Ishikawa (cell line): ENCODE results near the gene ACTMAP.

Experiments
- CEBPB ChIP-seq: IDR thresholded peaks from 2 replicates; pipeline ENCODE4 v1.6.1; 2012
- CREB1 ChIP-seq: IDR thresholded peaks from 2 replicates; pipeline ENCODE4 v1.6.1; 2012; ENCODE audit warnings: low read depth
- EGR1 ChIP-seq: IDR thresholded peaks from 2 replicates; pipeline ENCODE4 v1.6.1; 2012
- EP300 ChIP-seq: IDR thresholded peaks from 2 replicates; pipeline ENCODE4 v1.6.1; 2012; ENCODE audit warnings: borderline replicate concordance
- FOXM1 ChIP-seq: IDR thresholded peaks from 2 replicates; pipeline ENCODE4 v1.6.1; 2012; ENCODE audit warnings: low read depth, borderline replicate concordance
- NFIC ChIP-seq: IDR thresholded peaks from 2 replicates; pipeline ENCODE4 v1.6.1; 2012
- RAD21 ChIP-seq: IDR thresholded peaks from 2 replicates; pipeline ENCODE4 v1.6.1; 2012; ENCODE audit warnings: low read depth
- TAF1 ChIP-seq: IDR thresholded peaks from 2 replicates; pipeline ENCODE4 v1.6.1; 2012; ENCODE audit warnings: low read depth, mild to moderate bottlenecking
- TCF12 ChIP-seq: IDR thresholded peaks from 2 replicates; pipeline ENCODE4 v1.6.1; 2012; ENCODE audit warnings: low read depth
- TEAD4 ChIP-seq: IDR thresholded peaks from 2 replicates; pipeline ENCODE4 v1.6.1; 2012
- YY1 ChIP-seq: IDR thresholded peaks from 2 replicates; pipeline ENCODE4 v1.6.1; 2012; ENCODE audit warnings: low read depth
- ZBTB7A ChIP-seq: IDR thresholded peaks from 2 replicates; pipeline ENCODE4 v1.6.1; 2012; ENCODE audit warnings: low read depth
- TF ChIP-seq, protein P1 (sequence below): IDR thresholded peaks from 2 replicates; pipeline ENCODE4 v1.6.1; 2012; ENCODE audit warnings: low read depth, mild to moderate bottlenecking
- TF ChIP-seq, protein P2 (sequence below): IDR thresholded peaks from 2 replicates; pipeline ENCODE4 v1.6.1; 2012
- TF ChIP-seq, protein P3 (sequence below): IDR thresholded peaks from 2 replicates; pipeline ENCODE4 v1.6.1; 2012

Gene ACTMAP

DNA sequence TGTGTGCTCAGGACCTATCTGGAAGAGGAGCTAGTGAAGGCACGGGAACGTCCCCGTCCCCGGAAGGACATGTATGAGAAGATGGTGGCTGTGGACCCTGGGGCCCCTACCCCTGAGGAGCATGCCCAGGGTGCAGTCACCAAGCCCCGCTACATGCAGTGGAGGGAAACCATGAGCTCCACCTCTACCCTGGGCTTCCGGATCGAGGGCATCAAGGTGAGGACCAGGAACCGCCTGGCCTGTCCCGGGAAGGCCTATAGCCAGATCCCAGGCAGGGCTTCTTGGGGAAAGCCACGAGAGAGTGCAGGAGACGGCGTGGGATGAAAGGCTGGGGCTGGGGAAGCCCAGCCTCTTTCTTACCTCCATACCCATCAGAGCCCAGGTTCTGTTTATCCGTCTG, 17.1 kb downstream of the ACTMAP start:
- TF ChIP-seq, protein P1, sequence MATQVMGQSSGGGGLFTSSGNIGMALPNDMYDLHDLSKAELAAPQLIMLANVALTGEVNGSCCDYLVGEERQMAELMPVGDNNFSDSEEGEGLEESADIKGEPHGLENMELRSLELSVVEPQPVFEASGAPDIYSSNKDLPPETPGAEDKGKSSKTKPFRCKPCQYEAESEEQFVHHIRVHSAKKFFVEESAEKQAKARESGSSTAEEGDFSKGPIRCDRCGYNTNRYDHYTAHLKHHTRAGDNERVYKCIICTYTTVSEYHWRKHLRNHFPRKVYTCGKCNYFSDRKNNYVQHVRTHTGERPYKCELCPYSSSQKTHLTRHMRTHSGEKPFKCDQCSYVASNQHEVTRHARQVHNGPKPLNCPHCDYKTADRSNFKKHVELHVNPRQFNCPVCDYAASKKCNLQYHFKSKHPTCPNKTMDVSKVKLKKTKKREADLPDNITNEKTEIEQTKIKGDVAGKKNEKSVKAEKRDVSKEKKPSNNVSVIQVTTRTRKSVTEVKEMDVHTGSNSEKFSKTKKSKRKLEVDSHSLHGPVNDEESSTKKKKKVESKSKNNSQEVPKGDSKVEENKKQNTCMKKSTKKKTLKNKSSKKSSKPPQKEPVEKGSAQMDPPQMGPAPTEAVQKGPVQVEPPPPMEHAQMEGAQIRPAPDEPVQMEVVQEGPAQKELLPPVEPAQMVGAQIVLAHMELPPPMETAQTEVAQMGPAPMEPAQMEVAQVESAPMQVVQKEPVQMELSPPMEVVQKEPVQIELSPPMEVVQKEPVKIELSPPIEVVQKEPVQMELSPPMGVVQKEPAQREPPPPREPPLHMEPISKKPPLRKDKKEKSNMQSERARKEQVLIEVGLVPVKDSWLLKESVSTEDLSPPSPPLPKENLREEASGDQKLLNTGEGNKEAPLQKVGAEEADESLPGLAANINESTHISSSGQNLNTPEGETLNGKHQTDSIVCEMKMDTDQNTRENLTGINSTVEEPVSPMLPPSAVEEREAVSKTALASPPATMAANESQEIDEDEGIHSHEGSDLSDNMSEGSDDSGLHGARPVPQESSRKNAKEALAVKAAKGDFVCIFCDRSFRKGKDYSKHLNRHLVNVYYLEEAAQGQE = no peak
- TF ChIP-seq CREB1 (no peak), ZBTB7A (no peak), NFIC (no peak), CEBPB (no peak)
- TF ChIP-seq, protein P2, sequence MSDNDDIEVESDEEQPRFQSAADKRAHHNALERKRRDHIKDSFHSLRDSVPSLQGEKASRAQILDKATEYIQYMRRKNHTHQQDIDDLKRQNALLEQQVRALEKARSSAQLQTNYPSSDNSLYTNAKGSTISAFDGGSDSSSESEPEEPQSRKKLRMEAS = no peak

DNA sequence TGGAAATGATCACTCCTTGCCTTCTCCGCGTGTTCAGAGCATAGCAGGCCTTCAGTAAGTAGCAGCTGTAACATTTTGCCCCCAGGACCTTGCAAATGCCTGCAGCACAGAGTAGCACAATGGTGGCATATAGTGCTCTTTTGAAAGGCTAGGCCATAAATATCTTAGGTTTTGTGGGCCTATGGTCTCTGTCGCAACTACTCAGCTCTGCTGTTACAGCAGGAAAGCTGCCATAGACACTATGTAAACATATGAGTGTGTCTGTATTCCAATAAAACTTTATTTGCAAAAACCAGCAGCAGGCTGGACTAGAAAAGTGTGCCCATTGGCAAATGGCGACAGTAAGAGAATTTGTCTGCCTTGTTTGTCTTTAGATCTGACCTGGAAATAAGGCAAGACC, 24.0 kb downstream of the ACTMAP start:
- TF ChIP-seq FOXM1 (no peak), ZBTB7A (no peak), NFIC (no peak), RAD21 (no peak), YY1 (no peak), TAF1 (no peak), TEAD4 (no peak), EP300 (no peak), TCF12 (no peak), CEBPB (no peak), CREB1 (no peak), EGR1 (no peak)
- TF ChIP-seq, protein P1 = no peak
- TF ChIP-seq, protein P3, sequence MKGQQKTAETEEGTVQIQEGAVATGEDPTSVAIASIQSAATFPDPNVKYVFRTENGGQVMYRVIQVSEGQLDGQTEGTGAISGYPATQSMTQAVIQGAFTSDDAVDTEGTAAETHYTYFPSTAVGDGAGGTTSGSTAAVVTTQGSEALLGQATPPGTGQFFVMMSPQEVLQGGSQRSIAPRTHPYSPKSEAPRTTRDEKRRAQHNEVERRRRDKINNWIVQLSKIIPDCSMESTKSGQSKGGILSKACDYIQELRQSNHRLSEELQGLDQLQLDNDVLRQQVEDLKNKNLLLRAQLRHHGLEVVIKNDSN = no peak
- TF ChIP-seq, protein P2 = no peak

DNA sequence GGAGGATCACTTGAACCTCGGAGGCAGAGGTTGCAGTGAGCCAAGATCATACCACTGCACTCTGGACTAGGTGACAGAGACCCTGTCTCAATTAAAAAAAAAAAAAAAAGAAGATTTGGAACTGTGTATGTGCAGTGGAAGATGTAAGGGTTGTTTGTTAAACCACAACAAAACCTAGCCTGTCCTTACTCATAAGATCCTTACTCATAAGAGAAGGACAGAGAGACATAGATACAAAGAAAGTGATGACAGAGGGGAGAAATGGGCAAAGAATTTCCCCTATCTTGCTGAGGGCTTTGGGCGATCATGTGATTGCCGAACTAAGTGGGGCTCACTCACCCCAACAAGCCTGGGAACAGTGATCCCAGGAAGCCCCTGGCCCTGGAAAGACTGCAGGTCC, 25.4 kb downstream of the ACTMAP start:
- TF ChIP-seq CEBPB (no peak), EP300 (no peak), ZBTB7A (no peak), EGR1 (no peak), RAD21 (no peak), TEAD4 (no peak), FOXM1 (no peak), CREB1 (no peak), NFIC (no peak), TAF1 (no peak)
- TF ChIP-seq, protein P2 = no peak
- TF ChIP-seq, protein P3 = no peak

DNA sequence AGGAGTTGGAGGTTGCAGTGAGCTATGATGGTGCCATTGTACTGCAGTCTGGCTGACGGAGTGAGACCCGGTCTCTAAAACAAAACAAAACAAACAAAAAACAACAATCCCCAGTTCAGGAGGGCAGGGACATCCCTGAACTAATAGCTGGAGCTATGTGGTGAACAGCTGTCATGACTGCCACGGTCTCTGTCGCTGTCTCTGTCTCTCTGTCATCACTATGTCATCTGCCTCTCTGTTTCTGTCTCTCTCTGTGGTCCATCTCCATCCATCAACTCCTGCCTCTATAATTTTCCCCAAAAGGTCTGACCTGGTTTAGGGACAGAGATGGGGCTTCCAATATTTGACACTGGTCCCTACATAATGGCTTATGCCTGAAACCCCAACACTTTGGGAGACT, 26.0 kb downstream of the ACTMAP start:
- TF ChIP-seq EP300 = no peak
- TF ChIP-seq, protein P1 = no peak
- TF ChIP-seq TAF1 = no peak
- TF ChIP-seq, protein P3 = no peak
